HG02610 (cell line): ENCODE results near the gene AIFM2.
A peak's percentile ranks its signal among the peaks of the same experiment; 100 is the strongest.
"Not testable (repeated sequence)": the region's sequence is repeated elsewhere in the genome, so short reads cannot be mapped to it uniquely, and the experiment has no call there.

Experiments used
- ATAC-seq: cut with Tn5 transposase; IDR thresholded peaks from one replicate; pipeline ENCODE4 v1.9.1; 2021; ENCODE audit warnings: mild to moderate bottlenecking, moderate library complexity; ENCODE audit not compliant: unreplicated experiment

AIFM2 gene

GRCh38 chr10:70132098-70133029, at the start of gene AIFM2:
AIFM2 (minus strand) TSS chr10:70132825; CDS start chr10:70124084, 8,741 bp downstream.
- ATAC-seq = peak; percentile 81

- not testable (repeated sequence) for ATAC-seq
Measured at GRCh38 chr10:70179209-70179608, 46.6 kb upstream of the AIFM2 start.

- no peak for ATAC-seq
Measured at GRCh38 chr10:70178139-70178725, 45.6 kb upstream of the AIFM2 start.

GRCh38 chr10:70176441-70176840, 43.8 kb upstream of the AIFM2 start:
- no peak for ATAC-seq

- ATAC-seq = no peak
Measured at GRCh38 chr10:70175516-70175915, 42.9 kb upstream of the AIFM2 start.

- ATAC-seq = no peak
Measured at GRCh38 chr10:70174058-70174741, 41.6 kb upstream of the AIFM2 start.

GRCh38 chr10:70169649-70170364, 37.2 kb upstream of the AIFM2 start:
- ATAC-seq = peak; percentile 7

GRCh38 chr10:70169011-70169410, 36.4 kb upstream of the AIFM2 start:
- no peak for ATAC-seq

GRCh38 chr10:70167246-70167645, 34.6 kb upstream of the AIFM2 start:
- no peak for ATAC-seq

- ATAC-seq = no peak
Measured at GRCh38 chr10:70166394-70166793, 33.8 kb upstream of the AIFM2 start.

- no peak for ATAC-seq
Measured at GRCh38 chr10:70164163-70164562, 31.5 kb upstream of the AIFM2 start.

- no peak for ATAC-seq
Measured at GRCh38 chr10:70163448-70163847, 30.8 kb upstream of the AIFM2 start.

GRCh38 chr10:70162892-70163201, 30.2 kb upstream of the AIFM2 start:
- ATAC-seq = peak; percentile 87

GRCh38 chr10:70162151-70162891, 29.7 kb upstream of the AIFM2 start:
- ATAC-seq = peak; percentile 19

- ATAC-seq = no peak
Measured at GRCh38 chr10:70160798-70161197, 28.2 kb upstream of the AIFM2 start.

GRCh38 chr10:70159366-70159765, 26.7 kb upstream of the AIFM2 start:
- not testable (repeated sequence) for ATAC-seq

- no peak for ATAC-seq
Measured at GRCh38 chr10:70158113-70158512, 25.5 kb upstream of the AIFM2 start.

- no peak for ATAC-seq
Measured at GRCh38 chr10:70155255-70155838, 22.7 kb upstream of the AIFM2 start.

- no peak for ATAC-seq
Measured at GRCh38 chr10:70148516-70148915, 15.9 kb upstream of the AIFM2 start.

- no peak for ATAC-seq
Measured at GRCh38 chr10:70147259-70147625, 14.6 kb upstream of the AIFM2 start.
